NB4 (cell line): ENCODE measurements around the gene CYP4V2.

ENCODE experiments used
- DNase-seq: peaks from one replicate; pipeline ENCODE4 v3.0.0; 2010; ENCODE audit warnings: low read depth
- H3K4me3 ChIP-seq: one replicate; pipeline ENCODE4 v1.5.1; 2011; ENCODE audit warnings: mild to moderate bottlenecking, low read depth, low read length, moderate library complexity
- CTCF ChIP-seq: IDR thresholded peaks from one replicate; pipeline ENCODE4 v1.5.1; 2012; ENCODE audit warnings: low read depth, low read length
- MAX ChIP-seq: IDR thresholded peaks from 2 replicates; pipeline ENCODE4 v1.6.1; 2011; ENCODE audit warnings: low read depth, low read length
- MYC ChIP-seq: IDR thresholded peaks from 2 replicates; pipeline ENCODE4 v1.6.1; 2011; ENCODE audit warnings: low read depth, low read length
- POLR2A ChIP-seq: IDR thresholded peaks from 2 replicates; pipeline ENCODE4 v1.6.1; 2011; ENCODE audit warnings: mild to moderate bottlenecking; ENCODE audit not compliant: insufficient read length; ENCODE audit errors: extremely low read depth

CYP4V2 gene

GRCh38 chr4:186191200-186192065, at the start of gene CYP4V2:
Gene CYP4V2 (plus strand): TSS chr4:186191567. CDS start chr4:186191824, 257 bp downstream.
- peak within 1 kb of the TSS; percentile 62 for H3K4me3 ChIP-seq
- TF ChIP-seq MAX (peak; percentile 21; the same call in 1 of the 2 replicates), CTCF (no peak), POLR2A (peak; percentile 39)
- peak; percentile 89 for DNase-seq

- no peak overlapping the region for H3K4me3 ChIP-seq
- DNase-seq, result no peak
- TF ChIP-seq MAX (no peak), MYC (no peak), CTCF (no peak), POLR2A (no peak)
Measured at GRCh38 chr4:186144198-186144945, 47.0 kb upstream of the CYP4V2 start.

- no peak for DNase-seq
- TF ChIP-seq MAX (no peak), CTCF (no peak), MYC (no peak), POLR2A (no peak)
- H3K4me3 ChIP-seq, result no peak overlapping the region
Measured at GRCh38 chr4:186144946-186145569, 46.3 kb upstream of the CYP4V2 start.

GRCh38 chr4:186146458-186146857, 44.9 kb upstream of the CYP4V2 start:
- TF ChIP-seq CTCF (no peak), MAX (no peak), POLR2A (no peak), MYC (no peak)
- no peak overlapping the region for H3K4me3 ChIP-seq

GRCh38 chr4:186148336-186148975, 42.9 kb upstream of the CYP4V2 start:
- H3K4me3 ChIP-seq, result no peak overlapping the region
- DNase-seq, result no peak
- TF ChIP-seq CTCF (no peak), MYC (no peak), POLR2A (no peak), MAX (no peak)

More at GRCh38 chr4:186146458-186146857, 44.9 kb upstream of the CYP4V2 start:
- DNase-seq, result no peak
